Loucy (cell line): ENCODE results near the gene PEG3.

ENCODE experiments used
- CTCF ChIP-seq: fragments of 200-600 bp; sonication (generic); conservative IDR thresholded peaks from 2 replicates; pipeline ENCODE4 v1.5.1; 2014; ENCODE audit warnings: mild to moderate bottlenecking, antibody characterized with exemption, low read length
- EZH2phosphoT487 ChIP-seq: fragments of 200-600 bp; IDR thresholded peaks from 2 replicates; pipeline ENCODE4 v1.6.1; 2018; ENCODE audit warnings: antibody characterized with exemption, mild to moderate bottlenecking, moderate library complexity, borderline replicate concordance

GRCh38 chr19:56808717-56809392 lies 31.7 kb downstream of the PEG3 start:
- TF ChIP-seq CTCF = no peak
- no peak for TF ChIP-seq EZH2phosphoT487
